Breast epithelium (tissue), 3 donors: ENCODE measurements around the gene MCTS1.

Experiments
- POLR2AphosphoS5 ChIP-seq, 3 donors: sonication (generic); formaldehyde crosslinking; IDR thresholded peaks; one replicate each; pipeline ENCODE4 v1.6.1; 2017; ENCODE audit warnings: antibody characterized with exemption in 3 of 3
- TF ChIP-seq, protein P1 (sequence below), 3 donors: fragments of 450-650 bp; IDR thresholded peaks; one replicate each; pipeline ENCODE4 v1.5.1; 2016 to 2017; ENCODE audit warnings: antibody characterized with exemption in 3 of 3, mild to moderate bottlenecking in 3 of 3, moderate library complexity in 3 of 3

DNA sequence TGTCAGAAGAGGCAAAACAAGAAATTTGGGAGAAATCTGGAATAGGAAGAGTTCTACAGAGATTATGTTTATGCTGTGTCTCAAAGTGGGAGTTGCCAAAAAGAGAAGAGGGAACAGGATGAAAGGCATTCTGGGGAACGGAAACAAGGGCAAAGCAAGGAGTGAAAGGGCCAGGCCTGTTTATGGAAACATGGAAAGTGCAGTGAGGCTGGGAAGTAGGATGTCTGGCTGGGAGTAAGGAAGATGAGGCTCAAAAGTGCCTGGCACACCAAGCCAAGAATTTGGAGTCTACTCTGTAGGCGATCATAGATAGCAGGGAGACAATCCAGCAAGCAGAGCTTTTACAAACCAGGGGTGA, 41.4 kb upstream of the MCTS1 start:
- TF ChIP-seq, protein P1, sequence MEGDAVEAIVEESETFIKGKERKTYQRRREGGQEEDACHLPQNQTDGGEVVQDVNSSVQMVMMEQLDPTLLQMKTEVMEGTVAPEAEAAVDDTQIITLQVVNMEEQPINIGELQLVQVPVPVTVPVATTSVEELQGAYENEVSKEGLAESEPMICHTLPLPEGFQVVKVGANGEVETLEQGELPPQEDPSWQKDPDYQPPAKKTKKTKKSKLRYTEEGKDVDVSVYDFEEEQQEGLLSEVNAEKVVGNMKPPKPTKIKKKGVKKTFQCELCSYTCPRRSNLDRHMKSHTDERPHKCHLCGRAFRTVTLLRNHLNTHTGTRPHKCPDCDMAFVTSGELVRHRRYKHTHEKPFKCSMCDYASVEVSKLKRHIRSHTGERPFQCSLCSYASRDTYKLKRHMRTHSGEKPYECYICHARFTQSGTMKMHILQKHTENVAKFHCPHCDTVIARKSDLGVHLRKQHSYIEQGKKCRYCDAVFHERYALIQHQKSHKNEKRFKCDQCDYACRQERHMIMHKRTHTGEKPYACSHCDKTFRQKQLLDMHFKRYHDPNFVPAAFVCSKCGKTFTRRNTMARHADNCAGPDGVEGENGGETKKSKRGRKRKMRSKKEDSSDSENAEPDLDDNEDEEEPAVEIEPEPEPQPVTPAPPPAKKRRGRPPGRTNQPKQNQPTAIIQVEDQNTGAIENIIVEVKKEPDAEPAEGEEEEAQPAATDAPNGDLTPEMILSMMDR (IDR thresholded peaks at IDR 0.05) = no peak
- no peak for TF ChIP-seq POLR2AphosphoS5 (IDR thresholded peaks at IDR 0.05)
